SH-SY5Y (cell line): ENCODE results near the gene TES.

Experiments used
- GATA2 ChIP-seq: IDR thresholded peaks from 2 replicates; pipeline ENCODE4 v1.6.1; 2011; ENCODE audit warnings: mild to moderate bottlenecking, low read depth, low read length
- GATA3 ChIP-seq: IDR thresholded peaks from 2 replicates; pipeline ENCODE4 v1.6.1; 2011; ENCODE audit warnings: low read depth, mild to moderate bottlenecking, low read length, moderate library complexity

- TF ChIP-seq GATA3 (no peak), GATA2 (no peak)
Observed at GRCh38 chr7:116279217-116279616, 68.9 kb downstream of the TES start.
